SKM-1 treated with dmso at 0.1 percent for 144 hours (cell line): ENCODE results near the gene SYNE2.

ENCODE experiments used
- DNase-seq: peaks from one replicate; lab custom pipeline; 2025; ENCODE audit not compliant: unreplicated experiment; lab: John Stamatoyannopoulos, UW

SYNE2 gene

GRCh38 chr14:63952933-63953437 lies 100.2 kb downstream of the SYNE2 start:
- DNase-seq = no peak

- DNase-seq = no peak
These were observed 103.5 kb downstream of the SYNE2 start for GRCh38 chr14:63956326-63956725.

- no peak for DNase-seq
These were observed 108.2 kb downstream of the SYNE2 start for GRCh38 chr14:63960926-63961567.

- no peak for DNase-seq
These were observed 110.1 kb downstream of the SYNE2 start for GRCh38 chr14:63962906-63963305.

- DNase-seq = no peak
These were observed 110.6 kb downstream of the SYNE2 start for GRCh38 chr14:63963439-63963838.

GRCh38 chr14:63964113-63964512 lies 111.3 kb downstream of the SYNE2 start:
- no peak for DNase-seq

GRCh38 chr14:63966407-63966806 lies 113.6 kb downstream of the SYNE2 start:
- DNase-seq = no peak

- no peak for DNase-seq
These were observed 119.6 kb downstream of the SYNE2 start for GRCh38 chr14:63972323-63972932.

- no peak for DNase-seq
These were observed 121.4 kb downstream of the SYNE2 start for GRCh38 chr14:63974176-63974575.

GRCh38 chr14:63981569-63981968 lies 128.8 kb downstream of the SYNE2 start:
- DNase-seq = no peak

- DNase-seq = no peak
These were observed 129.4 kb downstream of the SYNE2 start for GRCh38 chr14:63982156-63982555.

GRCh38 chr14:63982629-63983028 lies 129.8 kb downstream of the SYNE2 start:
- no peak for DNase-seq

- DNase-seq = no peak
These were observed 134.2 kb downstream of the SYNE2 start for GRCh38 chr14:63986789-63987533.

- no peak for DNase-seq
These were observed 135.8 kb downstream of the SYNE2 start for GRCh38 chr14:63988579-63988978.

GRCh38 chr14:63991833-63992232 lies 139.0 kb downstream of the SYNE2 start:
- DNase-seq = no peak

GRCh38 chr14:63992858-63993257 lies 140.1 kb downstream of the SYNE2 start:
- no peak for DNase-seq

- DNase-seq = no peak
These were observed 141.2 kb downstream of the SYNE2 start for GRCh38 chr14:63993992-63994391.

GRCh38 chr14:63995285-63995684 lies 142.5 kb downstream of the SYNE2 start:
- DNase-seq = no peak

GRCh38 chr14:63996016-63996415 lies 143.2 kb downstream of the SYNE2 start:
- no peak for DNase-seq

GRCh38 chr14:63996625-63997220 lies 143.9 kb downstream of the SYNE2 start:
- DNase-seq = no peak

- DNase-seq = no peak
These were observed 147.9 kb downstream of the SYNE2 start for GRCh38 chr14:64000749-64001148.

GRCh38 chr14:64005822-64006221 lies 153.0 kb downstream of the SYNE2 start:
- no peak for DNase-seq
